ENCODE results near the gene ASB2. TPM values are rescaled to one million over a fixed set of nuclear protein-coding genes. Genes with fewer than 3 reads are reported as not detected.

The ASB2 gene, protein sequence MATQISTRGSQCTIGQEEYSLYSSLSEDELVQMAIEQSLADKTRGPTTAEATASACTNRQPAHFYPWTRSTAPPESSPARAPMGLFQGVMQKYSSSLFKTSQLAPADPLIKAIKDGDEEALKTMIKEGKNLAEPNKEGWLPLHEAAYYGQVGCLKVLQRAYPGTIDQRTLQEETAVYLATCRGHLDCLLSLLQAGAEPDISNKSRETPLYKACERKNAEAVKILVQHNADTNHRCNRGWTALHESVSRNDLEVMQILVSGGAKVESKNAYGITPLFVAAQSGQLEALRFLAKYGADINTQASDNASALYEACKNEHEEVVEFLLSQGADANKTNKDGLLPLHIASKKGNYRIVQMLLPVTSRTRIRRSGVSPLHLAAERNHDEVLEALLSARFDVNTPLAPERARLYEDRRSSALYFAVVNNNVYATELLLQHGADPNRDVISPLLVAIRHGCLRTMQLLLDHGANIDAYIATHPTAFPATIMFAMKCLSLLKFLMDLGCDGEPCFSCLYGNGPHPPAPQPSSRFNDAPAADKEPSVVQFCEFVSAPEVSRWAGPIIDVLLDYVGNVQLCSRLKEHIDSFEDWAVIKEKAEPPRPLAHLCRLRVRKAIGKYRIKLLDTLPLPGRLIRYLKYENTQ
- 0.26 TPM in 1 of 2 replicates, not detected in the other for polyA plus RNA-seq
- 0.49 TPM in 1 of 2 replicates, not detected in the other for polyA minus RNA-seq

DNA sequence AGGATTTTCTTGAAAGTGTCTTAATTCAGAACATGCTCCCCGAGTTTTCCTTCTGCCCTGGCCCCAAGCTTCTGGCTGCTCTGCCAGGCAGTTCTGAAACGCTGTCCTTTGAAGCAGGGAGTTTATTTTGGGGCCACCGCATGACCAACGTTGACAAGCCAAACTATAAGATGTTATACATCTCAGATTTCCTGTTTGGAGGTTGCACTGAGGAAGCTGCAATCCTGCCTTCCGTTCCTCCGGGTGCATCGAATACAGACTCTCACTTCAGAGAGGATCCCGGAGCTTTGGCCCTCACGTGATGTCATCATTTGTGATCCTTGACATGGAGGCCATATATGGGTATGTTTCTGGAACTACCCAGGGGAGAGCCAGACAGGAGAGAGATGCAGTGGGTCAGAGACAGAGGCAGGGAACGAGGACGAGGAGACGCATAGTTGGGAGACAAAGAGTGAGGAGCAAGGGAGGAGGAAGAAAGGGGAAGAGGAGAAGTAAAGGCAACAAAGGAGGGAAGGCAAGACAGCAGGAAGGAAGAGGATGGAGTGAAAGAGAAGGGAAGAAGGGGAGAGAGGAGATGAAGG lies at the start of gene ASB2:
ASB2 (minus strand) TSS at position 94 of the 581 bp plus-strand sequence. CDS start 12,031 bp downstream, outside the sequence.
- Histone ChIP-seq H3K79me2 (replicated peaks; ENCODE audit: insufficient read depth, low read length) (no peaks in the 10 kb centered on the region), H4K20me1 (ENCODE audit: insufficient read depth) (no peaks in the 10 kb centered on the region), H3K27ac (ENCODE audit: low read length) (no peak within 1 kb of the TSS), H3F3A (ENCODE audit: insufficient read depth, low read length, poor library complexity, severe bottlenecking) (no peaks in the 10 kb centered on the region), H2AFZ (ENCODE audit: low read depth, low read length) (no peak within 1 kb of the TSS), H3K4me3 (ENCODE audit: low read length) (no peak within 1 kb of the TSS), H3K27me3 (ENCODE audit: insufficient read depth, low read depth, low read length) (no peaks in the 10 kb centered on the region), H3K9me3 (ENCODE audit: low read length) (no peaks in the 10 kb centered on the region), H3K9ac (ENCODE audit: low read length) (no peak within 1 kb of the TSS), H3K9me2 (ENCODE audit: insufficient read depth, low read length) (no peaks in the 10 kb centered on the region), H3K36me3 (ENCODE audit: insufficient read depth, low read length) (no peaks in the 10 kb centered on the region), H3K4me2 (ENCODE audit: low read length) (no peak within 1 kb of the TSS)
- TF ChIP-seq POLR2AphosphoS5 (IDR thresholded peaks at IDR 0.05), result no peak
- TF ChIP-seq SMC3 (conservative IDR thresholded peaks at IDR 0.05; ENCODE audit: poor library complexity), result no peak

DNA sequence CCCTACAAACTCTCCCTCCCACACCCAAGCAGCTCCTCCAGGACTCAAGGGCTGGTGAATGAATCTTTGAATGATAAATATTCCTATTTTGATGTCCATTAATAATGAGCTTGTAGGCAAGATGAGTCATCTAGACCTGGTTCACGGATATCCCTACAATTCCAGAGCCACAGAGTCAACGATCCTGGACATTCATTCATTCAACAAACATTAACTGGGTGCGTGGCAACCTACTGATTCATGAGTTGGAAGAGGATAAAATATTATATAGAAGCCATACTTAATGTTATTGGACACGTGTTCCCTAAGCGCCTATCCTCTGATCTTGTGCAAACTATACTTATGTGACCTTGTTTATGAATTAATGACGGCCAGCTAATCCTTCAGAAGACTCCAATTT lies 49.4 kb upstream of the ASB2 start:
- H3K36me3 ChIP-seq (ENCODE audit: insufficient read depth, low read length), result no peaks in the 10 kb centered on the region
- H3K27ac ChIP-seq (ENCODE audit: low read length), result no peak overlapping the region
- H3K27me3 ChIP-seq (ENCODE audit: insufficient read depth, low read depth, low read length), result no peaks in the 10 kb centered on the region
- H2AFZ ChIP-seq (ENCODE audit: low read depth, low read length), result peak overlapping the region; percentile 12
- H3K79me2 ChIP-seq (replicated peaks; ENCODE audit: insufficient read depth, low read length), result no peaks in the 10 kb centered on the region
- H3K9me2 ChIP-seq (ENCODE audit: insufficient read depth, low read length), result no peaks in the 10 kb centered on the region
- H3K9ac ChIP-seq (ENCODE audit: low read length), result no peak overlapping the region
- no peaks in the 10 kb centered on the region for H3K9me3 ChIP-seq (ENCODE audit: low read length)
- no peak for TF ChIP-seq RAD21 (conservative IDR thresholded peaks at IDR 0.05)
- no peak for TF ChIP-seq EP300 (conservative IDR thresholded peaks at IDR 0.05; ENCODE audit: poor library complexity, severe bottlenecking)
- no peak for TF ChIP-seq EZH2 (IDR thresholded peaks at IDR 0.05; ENCODE audit: borderline replicate concordance, insufficient read depth, low read length, poor library complexity, severe bottlenecking)
- TF ChIP-seq, protein P1, sequence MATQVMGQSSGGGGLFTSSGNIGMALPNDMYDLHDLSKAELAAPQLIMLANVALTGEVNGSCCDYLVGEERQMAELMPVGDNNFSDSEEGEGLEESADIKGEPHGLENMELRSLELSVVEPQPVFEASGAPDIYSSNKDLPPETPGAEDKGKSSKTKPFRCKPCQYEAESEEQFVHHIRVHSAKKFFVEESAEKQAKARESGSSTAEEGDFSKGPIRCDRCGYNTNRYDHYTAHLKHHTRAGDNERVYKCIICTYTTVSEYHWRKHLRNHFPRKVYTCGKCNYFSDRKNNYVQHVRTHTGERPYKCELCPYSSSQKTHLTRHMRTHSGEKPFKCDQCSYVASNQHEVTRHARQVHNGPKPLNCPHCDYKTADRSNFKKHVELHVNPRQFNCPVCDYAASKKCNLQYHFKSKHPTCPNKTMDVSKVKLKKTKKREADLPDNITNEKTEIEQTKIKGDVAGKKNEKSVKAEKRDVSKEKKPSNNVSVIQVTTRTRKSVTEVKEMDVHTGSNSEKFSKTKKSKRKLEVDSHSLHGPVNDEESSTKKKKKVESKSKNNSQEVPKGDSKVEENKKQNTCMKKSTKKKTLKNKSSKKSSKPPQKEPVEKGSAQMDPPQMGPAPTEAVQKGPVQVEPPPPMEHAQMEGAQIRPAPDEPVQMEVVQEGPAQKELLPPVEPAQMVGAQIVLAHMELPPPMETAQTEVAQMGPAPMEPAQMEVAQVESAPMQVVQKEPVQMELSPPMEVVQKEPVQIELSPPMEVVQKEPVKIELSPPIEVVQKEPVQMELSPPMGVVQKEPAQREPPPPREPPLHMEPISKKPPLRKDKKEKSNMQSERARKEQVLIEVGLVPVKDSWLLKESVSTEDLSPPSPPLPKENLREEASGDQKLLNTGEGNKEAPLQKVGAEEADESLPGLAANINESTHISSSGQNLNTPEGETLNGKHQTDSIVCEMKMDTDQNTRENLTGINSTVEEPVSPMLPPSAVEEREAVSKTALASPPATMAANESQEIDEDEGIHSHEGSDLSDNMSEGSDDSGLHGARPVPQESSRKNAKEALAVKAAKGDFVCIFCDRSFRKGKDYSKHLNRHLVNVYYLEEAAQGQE (IDR thresholded peaks at IDR 0.05; ENCODE audit: borderline replicate concordance), result no peak
- TF ChIP-seq SMC3 (conservative IDR thresholded peaks at IDR 0.05; ENCODE audit: poor library complexity), result no peak
- no peak for TF ChIP-seq POLR2AphosphoS5 (IDR thresholded peaks at IDR 0.05)
- TF ChIP-seq TAF1 (IDR thresholded peaks at IDR 0.05; ENCODE audit: low read depth), result no peak
- TF ChIP-seq MXI1 (conservative IDR thresholded peaks at IDR 0.05; ENCODE audit: poor library complexity, severe bottlenecking), result no peak
- TF ChIP-seq, protein P2, sequence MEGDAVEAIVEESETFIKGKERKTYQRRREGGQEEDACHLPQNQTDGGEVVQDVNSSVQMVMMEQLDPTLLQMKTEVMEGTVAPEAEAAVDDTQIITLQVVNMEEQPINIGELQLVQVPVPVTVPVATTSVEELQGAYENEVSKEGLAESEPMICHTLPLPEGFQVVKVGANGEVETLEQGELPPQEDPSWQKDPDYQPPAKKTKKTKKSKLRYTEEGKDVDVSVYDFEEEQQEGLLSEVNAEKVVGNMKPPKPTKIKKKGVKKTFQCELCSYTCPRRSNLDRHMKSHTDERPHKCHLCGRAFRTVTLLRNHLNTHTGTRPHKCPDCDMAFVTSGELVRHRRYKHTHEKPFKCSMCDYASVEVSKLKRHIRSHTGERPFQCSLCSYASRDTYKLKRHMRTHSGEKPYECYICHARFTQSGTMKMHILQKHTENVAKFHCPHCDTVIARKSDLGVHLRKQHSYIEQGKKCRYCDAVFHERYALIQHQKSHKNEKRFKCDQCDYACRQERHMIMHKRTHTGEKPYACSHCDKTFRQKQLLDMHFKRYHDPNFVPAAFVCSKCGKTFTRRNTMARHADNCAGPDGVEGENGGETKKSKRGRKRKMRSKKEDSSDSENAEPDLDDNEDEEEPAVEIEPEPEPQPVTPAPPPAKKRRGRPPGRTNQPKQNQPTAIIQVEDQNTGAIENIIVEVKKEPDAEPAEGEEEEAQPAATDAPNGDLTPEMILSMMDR (IDR thresholded peaks at IDR 0.05; ENCODE audit: poor library complexity, severe bottlenecking), result no peak
- H3K4me2 ChIP-seq (ENCODE audit: low read length), result no peak overlapping the region
- H3F3A ChIP-seq (ENCODE audit: insufficient read depth, low read length, poor library complexity, severe bottlenecking), result no peaks in the 10 kb centered on the region
- H4K20me1 ChIP-seq (ENCODE audit: insufficient read depth), result no peaks in the 10 kb centered on the region
- peak overlapping the region; percentile 80 for H3K4me3 ChIP-seq (ENCODE audit: low read length)
